ENCODE results near the gene KRT3.

DNA sequence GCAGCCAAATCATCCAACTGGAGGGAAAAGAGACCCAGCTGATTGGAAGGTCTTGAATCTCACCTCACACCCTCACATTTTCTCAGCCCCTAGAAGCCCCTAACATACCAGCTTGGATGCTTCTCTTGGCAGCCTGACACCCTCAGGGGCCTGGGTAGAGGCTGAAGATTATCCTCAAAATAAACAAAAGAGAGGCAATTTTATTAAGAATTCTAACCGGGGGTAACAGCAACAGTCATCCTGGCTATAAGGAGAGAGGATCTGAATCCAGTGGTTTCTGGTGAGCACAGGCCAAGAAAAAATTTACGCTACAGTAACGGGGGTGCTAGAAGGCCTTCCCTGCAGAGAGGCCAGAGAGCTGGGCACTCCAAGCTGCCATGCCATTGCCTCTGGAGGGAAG, 40.4 kb downstream of the KRT3 start:
- no peak for TF ChIP-seq POLR2AphosphoS5 (IDR thresholded peaks at IDR 0.05)
- TF ChIP-seq, protein P1, sequence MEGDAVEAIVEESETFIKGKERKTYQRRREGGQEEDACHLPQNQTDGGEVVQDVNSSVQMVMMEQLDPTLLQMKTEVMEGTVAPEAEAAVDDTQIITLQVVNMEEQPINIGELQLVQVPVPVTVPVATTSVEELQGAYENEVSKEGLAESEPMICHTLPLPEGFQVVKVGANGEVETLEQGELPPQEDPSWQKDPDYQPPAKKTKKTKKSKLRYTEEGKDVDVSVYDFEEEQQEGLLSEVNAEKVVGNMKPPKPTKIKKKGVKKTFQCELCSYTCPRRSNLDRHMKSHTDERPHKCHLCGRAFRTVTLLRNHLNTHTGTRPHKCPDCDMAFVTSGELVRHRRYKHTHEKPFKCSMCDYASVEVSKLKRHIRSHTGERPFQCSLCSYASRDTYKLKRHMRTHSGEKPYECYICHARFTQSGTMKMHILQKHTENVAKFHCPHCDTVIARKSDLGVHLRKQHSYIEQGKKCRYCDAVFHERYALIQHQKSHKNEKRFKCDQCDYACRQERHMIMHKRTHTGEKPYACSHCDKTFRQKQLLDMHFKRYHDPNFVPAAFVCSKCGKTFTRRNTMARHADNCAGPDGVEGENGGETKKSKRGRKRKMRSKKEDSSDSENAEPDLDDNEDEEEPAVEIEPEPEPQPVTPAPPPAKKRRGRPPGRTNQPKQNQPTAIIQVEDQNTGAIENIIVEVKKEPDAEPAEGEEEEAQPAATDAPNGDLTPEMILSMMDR (IDR thresholded peaks at IDR 0.05), result no peak
- no peak for TF ChIP-seq POLR2A (IDR thresholded peaks at IDR 0.05)
